ENCODE data around the gene DARS1. TPM values are rescaled to one million over a fixed set of nuclear protein-coding genes. Genes with fewer than 3 reads are reported as not detected.
"Not testable (repeated sequence)": the region's sequence is repeated elsewhere in the genome, so short reads cannot be mapped to it uniquely, and the experiment has no call there.

DARS1 gene
- total RNA-seq, 4 donors from 2014 or later, result 115 to 176 (median 156) TPM

GRCh38 chr2:135974036-135974435, 11.4 kb downstream of the DARS1 start:
- TF ChIP-seq EP300 (IDR thresholded peaks at IDR 0.05), result peak; percentile 16
- TF ChIP-seq CTCF (IDR thresholded peaks at IDR 0.05), result peak in 1 of 4 experiments; percentile 10
- no peak for TF ChIP-seq POLR2AphosphoS5 (IDR thresholded peaks at IDR 0.05)
- no peak for TF ChIP-seq POLR2A (IDR thresholded peaks at IDR 0.05)
- 42 to 49% methylated on average over 5 of the region's 5 CpGs for WGBS, 2 donors (ENCODE audit: low coverage in 1 of 2)
- Histone ChIP-seq H3K36me3 (peaks cover 0 to 53% of the 10 kb centered on the region in 2 donors), H3K27me3 (no peaks in the 10 kb centered on the region), H3K4me1 (peaks cover 0 to 49% (median 0%) of the 10 kb centered on the region in 3 donors), H3K27ac (peak overlapping the region in 3 of 4 donors; percentile 42 to 61 (median 43)), H3K9me3 (peaks cover 0 to 10% (median 0%) of the 10 kb centered on the region in 3 donors), H3K4me3 (no peak overlapping the region)
- ATAC-seq, result peak; percentile 77

DNA sequence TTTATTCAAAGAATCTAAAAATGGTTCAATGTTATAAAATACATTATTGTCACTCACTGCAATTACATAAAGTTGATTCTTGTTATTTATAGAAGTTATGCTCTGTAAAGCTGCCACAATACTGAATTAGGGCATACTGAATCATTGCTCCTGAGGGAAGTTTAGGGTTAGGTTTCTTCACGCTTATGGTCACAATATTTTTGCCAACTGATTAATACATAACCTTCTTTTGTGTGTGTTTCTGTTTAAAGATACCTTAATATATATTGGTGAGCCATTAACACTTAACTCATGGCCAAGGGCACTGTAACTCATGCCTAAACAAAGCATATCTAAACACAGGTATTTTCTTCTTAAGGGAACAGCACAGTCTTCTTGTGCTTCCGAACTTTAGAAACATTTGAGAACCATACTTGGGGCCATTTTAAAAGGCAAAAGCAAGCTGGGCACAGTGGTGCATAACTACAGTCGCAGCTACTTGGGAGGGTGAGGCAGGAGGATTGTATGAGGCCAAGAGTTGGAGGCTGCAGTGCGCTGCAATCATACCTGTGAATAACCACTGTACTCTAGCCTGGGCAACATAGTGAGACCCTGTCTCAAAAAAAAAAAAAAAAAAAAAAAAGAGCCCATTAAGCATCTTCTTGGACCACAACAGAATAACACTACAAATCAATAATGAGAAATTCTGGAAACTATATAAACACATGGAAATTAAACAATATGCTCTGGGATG, 15.6 kb downstream of the DARS1 start:
- Histone ChIP-seq H3K27me3 (no peaks in the 10 kb centered on the region), H3K4me1 (peaks cover 0 to 49% (median 0%) of the 10 kb centered on the region in 3 donors), H3K36me3 (peaks cover 0 to 27% of the 10 kb centered on the region in 2 donors), H3K9me3 (peaks cover 0 to 10% (median 0%) of the 10 kb centered on the region in 3 donors), H3K27ac (peak overlapping the region; percentile 47 to 59 (median 54)), H3K4me3 (no peak overlapping the region)
- WGBS, 2 donors (ENCODE audit: low coverage in 1 of 2), result 65 to 73% methylated on average over 4 of the region's 4 CpGs
- no peak for TF ChIP-seq EP300 (IDR thresholded peaks at IDR 0.05)
- TF ChIP-seq CTCF (IDR thresholded peaks at IDR 0.05), result no peak
- no peak for ATAC-seq

DNA sequence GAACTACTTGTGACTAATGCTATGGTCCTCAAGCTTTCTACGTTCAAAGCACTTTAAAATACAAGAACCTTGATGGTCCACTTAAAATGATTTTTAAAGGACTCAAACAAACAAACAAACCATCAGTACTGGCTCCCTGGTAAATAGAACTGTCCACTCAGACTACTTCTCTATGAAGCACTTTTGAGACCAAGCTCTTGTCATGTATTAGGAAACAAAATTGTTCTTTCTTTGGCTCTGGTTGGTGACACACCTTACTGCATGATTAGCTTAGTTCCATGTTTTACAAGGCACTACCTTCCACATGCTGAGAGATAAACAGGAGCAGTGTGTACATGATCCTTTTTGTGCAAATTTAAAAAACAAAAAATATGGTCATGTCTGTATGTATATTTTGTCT, 19.7 kb downstream of the DARS1 start:
- H3K27me3 ChIP-seq, result no peaks in the 10 kb centered on the region
- no peaks in the 10 kb centered on the region for H3K9me3 ChIP-seq
- TF ChIP-seq EP300 (IDR thresholded peaks at IDR 0.05) (no peak), CTCF (IDR thresholded peaks at IDR 0.05) (no peak), POLR2A (IDR thresholded peaks at IDR 0.05) (no peak)
- peaks cover 0 to 80% (median 8%) of the 10 kb centered on the region in 3 donors for H3K4me1 ChIP-seq
- peaks cover 0 to 3% of the 10 kb centered on the region in 2 donors for H3K36me3 ChIP-seq
- 70 to 100% methylated on average over 1 of the region's 1 CpG for WGBS, 2 donors (ENCODE audit: low coverage in 1 of 2)
- peak overlapping the region in 1 of 4 donors; percentile 78 for H3K27ac ChIP-seq
- H3K4me3 ChIP-seq, result no peak overlapping the region
- ATAC-seq, result no peak

GRCh38 chr2:135964404-135964803, 21.0 kb downstream of the DARS1 start:
- H3K27ac ChIP-seq, result peak overlapping the region; percentile 55 to 78 (median 66)
- H3K4me3 ChIP-seq, H3K9me3 ChIP-seq, H3K36me3 ChIP-seq, H3K27me3 ChIP-seq, ATAC-seq: not testable (repeated sequence)
- peaks cover 0 to 82% (median 8%) of the 10 kb centered on the region in 3 donors for H3K4me1 ChIP-seq
- 90 to 96% methylated on average over 9 to 10 of the region's 11 CpGs for WGBS, 2 donors (ENCODE audit: low coverage in 1 of 2)

- WGBS, 2 donors (ENCODE audit: low coverage in 1 of 2), result 60 to 68% methylated on average over 7 to 11 of the region's 11 CpGs
- peak overlapping the region; percentile 55 to 78 (median 66) for H3K27ac ChIP-seq
- no peaks in the 10 kb centered on the region for H3K9me3 ChIP-seq
- TF ChIP-seq POLR2A (IDR thresholded peaks at IDR 0.05) (no peak), POLR2AphosphoS5 (IDR thresholded peaks at IDR 0.05) (peak; percentile 48)
- peaks cover 0 to under 1% of the 10 kb centered on the region in 2 donors for H3K36me3 ChIP-seq
- no peak overlapping the region for H3K4me3 ChIP-seq
- peak; percentile 46 for ATAC-seq
- H3K4me1 ChIP-seq, result peaks cover 0 to 78% (median 8%) of the 10 kb centered on the region in 3 donors
- no peaks in the 10 kb centered on the region for H3K27me3 ChIP-seq
Measured at GRCh38 chr2:135963841-135964240, 21.6 kb downstream of the DARS1 start.
